ENCODE measurements around the gene PCYT1B.
A peak's percentile ranks its signal among the peaks of the same experiment; 100 is the strongest.

DNA sequence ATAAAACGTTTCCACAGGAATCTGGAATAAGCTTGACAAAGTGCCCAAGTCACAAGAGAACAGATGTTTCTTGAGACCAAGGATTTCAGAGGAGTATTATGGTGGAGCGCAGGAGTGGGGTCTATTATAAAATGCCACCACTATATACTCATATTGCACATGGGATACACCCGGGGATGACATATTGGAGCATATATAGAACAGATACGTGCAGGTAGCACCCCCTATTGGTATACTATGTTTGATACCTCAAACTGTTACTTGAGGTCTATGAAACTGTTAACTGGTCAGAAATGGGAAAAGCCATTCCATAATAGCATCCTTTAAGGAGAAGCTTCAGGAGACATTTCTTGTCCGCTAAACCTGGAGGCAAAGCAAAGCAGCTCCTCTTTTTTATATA, 86.0 kb downstream of the PCYT1B start:
- peak; percentile 22; the same call in 1 of the 2 replicates for TF ChIP-seq CTCF (IDR thresholded peaks at IDR 0.05)
- no peak for TF ChIP-seq ZFX (IDR thresholded peaks at IDR 0.05; ENCODE audit: borderline replicate concordance)
